OCI-LY7 (cell line): ENCODE results near the gene FREM3. TPM values are rescaled to one million over a fixed set of nuclear protein-coding genes. Genes with fewer than 3 reads are reported as not detected.

Source experiments
- Bru-seq: library from RNA; stranded (reverse); fragments of 400-500 nt; gene quantifications from one replicate; lab custom pipeline; 2021; lab: Mats Ljungman, UMichigan
- BruChase-seq, 2 experiments: library from RNA; stranded (reverse); fragments of 400-500 nt; gene quantifications; one replicate each; lab custom pipeline; 2021; lab: Mats Ljungman, UMichigan
- BruUV-seq: library from RNA; stranded (reverse); fragments of 400-500 nt; replicated peaks from 2 replicates; lab custom pipeline; 2021; lab: Mats Ljungman, UMichigan
- CTCF ChIA-PET: fragments of 300-600 bp; sonication (Branson Sonifier 250); formaldehyde crosslinking; loops from one replicate; lab custom pipeline; 2022; ENCODE audit warnings: antibody characterized with exemption; ENCODE audit not compliant: unreplicated experiment; lab: Charles Lee
- POLR2A ChIA-PET: fragments of 300-600 bp; sonication (Branson Sonifier 250); formaldehyde crosslinking; loops from one replicate; lab custom pipeline; 2022; ENCODE audit warnings: antibody characterized with exemption; lab: Charles Lee
- DNase-seq: peaks from one replicate; pipeline ENCODE4 v3.0.0-alpha.2; 2015; ENCODE audit warnings: low spot score
- H2AFZ ChIP-seq: fragments of 200-600 bp; sonication (generic), shearing (Covaris generic); 2 replicates; pipeline ENCODE4 v1.6.1; 2014; ENCODE audit warnings: mild to moderate bottlenecking, antibody characterized with exemption, low read length, moderate library complexity
- H3K27ac ChIP-seq: fragments of 200-600 bp; sonication (generic); 2 replicates; pipeline ENCODE4 v1.5.1; 2014; ENCODE audit warnings: mixed run types, low read depth, mild to moderate bottlenecking, moderate library complexity, low read length, inconsistent platforms; ENCODE audit not compliant: poor library complexity, severe bottlenecking
- H3K36me3 ChIP-seq: fragments of 200-600 bp; sonication (generic); 2 replicates; pipeline ENCODE4 v1.6.1; 2014; ENCODE audit warnings: mild to moderate bottlenecking, antibody characterized with exemption, low read length, moderate library complexity, mixed read lengths; ENCODE audit not compliant: insufficient read depth
- H3K4me1 ChIP-seq: fragments of 200-600 bp; sonication (generic); 2 replicates; pipeline ENCODE4 v1.5.1; 2014; ENCODE audit warnings: mild to moderate bottlenecking, low read length; ENCODE audit not compliant: insufficient read depth, poor library complexity, severe bottlenecking
- H3K4me2 ChIP-seq: fragments of 200-600 bp; sonication (generic); 2 replicates; pipeline ENCODE4 v1.6.1; 2014; ENCODE audit warnings: mild to moderate bottlenecking, low read length
- H3K4me3 ChIP-seq: fragments of 200-600 bp; sonication (generic); 2 replicates; pipeline ENCODE4 v1.5.1; 2014; ENCODE audit warnings: mild to moderate bottlenecking, low read depth, low read length; ENCODE audit not compliant: poor library complexity, severe bottlenecking
- H3K79me2 ChIP-seq: fragments of 200-600 bp; sonication (generic); 2 replicates; pipeline ENCODE4 v1.6.1; 2016; ENCODE audit warnings: low read depth, mild to moderate bottlenecking, low read length, moderate library complexity, mixed read lengths; ENCODE audit not compliant: insufficient read depth
- H3K9me2 ChIP-seq: fragments of 200-600 bp; sonication (generic); 2 replicates; pipeline ENCODE4 v1.6.1; 2016; ENCODE audit warnings: mild to moderate bottlenecking, low read length, mixed read lengths; ENCODE audit not compliant: insufficient read depth
- H3K9me3 ChIP-seq: fragments of 200-600 bp; sonication (generic); 2 replicates; pipeline ENCODE4 v1.6.1; 2014; ENCODE audit warnings: mild to moderate bottlenecking, mixed run types, low read length, mixed read lengths
- H4K20me1 ChIP-seq: fragments of 200-600 bp; sonication (generic); 2 replicates; pipeline ENCODE4 v1.6.1; 2014; ENCODE audit warnings: mild to moderate bottlenecking, antibody characterized with exemption, low read length, moderate library complexity, mixed read lengths; ENCODE audit not compliant: insufficient read depth
- EZH2phosphoT487 ChIP-seq: fragments of 200-600 bp; sonication (generic); IDR thresholded peaks from 2 replicates; pipeline ENCODE4 v1.6.1; 2018; ENCODE audit warnings: low read depth, borderline replicate concordance, mild to moderate bottlenecking, mixed run types, antibody characterized with exemption, low read length, moderate library complexity, mixed read lengths
- intact Hi-C: fragments of 100-400 bp; cut with micrococcal nuclease; formaldehyde crosslinking; loops from one replicate; pipeline ENCODE4 v1.10.0; 2022; ENCODE audit not compliant: unreplicated experiment
- long read RNA-seq: library from polyadenylated mRNA; stranded (forward); transcript quantifications from one replicate; pipeline ENCODE4 v2.0.0, GENCODE V29; 2022
- total RNA-seq, 2 experiments: library from RNA; depleted of rRNA in 1 of 2; stranded (reverse); fragments of >200 nt in 1 of 2; shearing (Covaris generic) in 1 of 2; gene quantifications; 2 replicates each; pipeline ENCODE4 v1.2.3, GENCODE V29; 2014 to 2022
- TF ChIP-seq, protein P1 (sequence below): fragments of 200-600 bp; sonication (generic); conservative IDR thresholded peaks from 2 replicates; pipeline ENCODE4 v1.5.1; 2014; ENCODE audit warnings: mild to moderate bottlenecking, antibody characterized with exemption, low read length, moderate library complexity, mixed read lengths

Gene FREM3
- total RNA-seq (2014; rRNA removed; shearing (Covaris generic)) (not detected in 2 replicates), total RNA-seq (2022) (not detected in 2 replicates), Bru-seq, nascent RNA (not detected), BruChase-seq, experiment 1, labeled RNA remaining after a 6-hour chase (not detected), BruChase-seq, experiment 2, labeled RNA remaining after a 2-hour chase (not detected)
- long read RNA-seq = 0 reads

- no peak for DNase-seq
- no peak for TF ChIP-seq EZH2phosphoT487
- TF ChIP-seq, protein P1, sequence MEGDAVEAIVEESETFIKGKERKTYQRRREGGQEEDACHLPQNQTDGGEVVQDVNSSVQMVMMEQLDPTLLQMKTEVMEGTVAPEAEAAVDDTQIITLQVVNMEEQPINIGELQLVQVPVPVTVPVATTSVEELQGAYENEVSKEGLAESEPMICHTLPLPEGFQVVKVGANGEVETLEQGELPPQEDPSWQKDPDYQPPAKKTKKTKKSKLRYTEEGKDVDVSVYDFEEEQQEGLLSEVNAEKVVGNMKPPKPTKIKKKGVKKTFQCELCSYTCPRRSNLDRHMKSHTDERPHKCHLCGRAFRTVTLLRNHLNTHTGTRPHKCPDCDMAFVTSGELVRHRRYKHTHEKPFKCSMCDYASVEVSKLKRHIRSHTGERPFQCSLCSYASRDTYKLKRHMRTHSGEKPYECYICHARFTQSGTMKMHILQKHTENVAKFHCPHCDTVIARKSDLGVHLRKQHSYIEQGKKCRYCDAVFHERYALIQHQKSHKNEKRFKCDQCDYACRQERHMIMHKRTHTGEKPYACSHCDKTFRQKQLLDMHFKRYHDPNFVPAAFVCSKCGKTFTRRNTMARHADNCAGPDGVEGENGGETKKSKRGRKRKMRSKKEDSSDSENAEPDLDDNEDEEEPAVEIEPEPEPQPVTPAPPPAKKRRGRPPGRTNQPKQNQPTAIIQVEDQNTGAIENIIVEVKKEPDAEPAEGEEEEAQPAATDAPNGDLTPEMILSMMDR = no peak
- intact Hi-C loops = no loop called here
- POLR2A ChIA-PET = interaction anchor here (0.7 to 1.0 kb wide), 3 partner anchors 10 to 479 kb away, joined by 3 to 7 read pairs (median 5); no protein-coding TSS in a partner anchor
- H3K27ac ChIP-seq = no peak within 1 kb of the TSS
- H4K20me1 ChIP-seq = no peaks in the 10 kb centered on the region
- no peaks in the 10 kb centered on the region for H3K79me2 ChIP-seq
- no peaks in the 10 kb centered on the region for H3K4me1 ChIP-seq
- H3K4me3 ChIP-seq = no peak within 1 kb of the TSS
- CTCF ChIA-PET = interaction anchor here (0.6 kb wide), 1 partner anchor 73 kb away, joined by 5 read pairs; no protein-coding TSS in a partner anchor
- no peaks in the 10 kb centered on the region for H3K36me3 ChIP-seq
- no peak within 1 kb of the TSS for H3K4me2 ChIP-seq
- no peak within 1 kb of the TSS for H2AFZ ChIP-seq
- H3K9me2 ChIP-seq = no peaks in the 10 kb centered on the region
- no peaks in the 10 kb centered on the region for H3K9me3 ChIP-seq
- no TSS peak for BruUV-seq
Measured at GRCh38 chr4:143700416-143701352, at the start of gene FREM3. Gene FREM3, minus strand, starts transcription at chr4:143700675. Its CDS starts 0 bp downstream, at chr4:143700675.

- Histone ChIP-seq H3K4me1 (no peaks in the 10 kb centered on the region), H2AFZ (no peak overlapping the region), H3K9me2 (no peaks in the 10 kb centered on the region), H3K36me3 (no peaks in the 10 kb centered on the region), H3K9me3 (no peaks in the 10 kb centered on the region), H3K79me2 (no peaks in the 10 kb centered on the region), H4K20me1 (no peaks in the 10 kb centered on the region), H3K4me2 (no peak overlapping the region), H3K4me3 (no peak overlapping the region), H3K27ac (no peak overlapping the region)
- intact Hi-C loops = no loop called here
- DNase-seq = no peak
- ChIA-PET POLR2A (interaction anchor here (0.6 kb wide), 1 partner anchor 1207 kb away, joined by 3 read pairs; no protein-coding TSS in a partner anchor), CTCF (no interaction called here)
- no TSS peak for BruUV-seq
- TF ChIP-seq, protein P1 = no peak
- no peak for TF ChIP-seq EZH2phosphoT487
Measured at GRCh38 chr4:143745874-143746273, 45.4 kb upstream of the FREM3 start.
